ENCODE results near the gene GRIK3.

The GRIK3 gene

DNA sequence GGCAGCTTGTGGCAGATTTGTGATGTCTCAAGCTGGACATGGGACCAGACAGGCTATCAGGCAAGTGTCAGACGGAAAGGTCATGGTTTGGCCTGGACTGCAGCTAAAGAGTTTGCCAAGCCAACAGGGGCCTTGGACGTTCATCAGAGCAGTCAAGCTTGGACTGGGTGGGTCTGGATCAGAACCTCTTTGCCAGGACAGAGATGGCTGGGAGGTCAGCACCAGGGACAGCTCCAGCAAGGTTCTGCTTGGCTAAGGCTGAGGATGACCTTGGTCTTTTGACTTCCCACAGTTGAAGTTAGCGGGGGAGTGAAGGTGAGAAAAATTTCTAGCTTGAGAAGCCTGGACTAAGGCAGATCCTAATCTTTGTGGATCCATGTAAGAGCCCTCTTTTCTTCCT is 68.1 kb downstream of the GRIK3 start:
- H3K4me1 Mint-ChIP-seq (ENCODE audit: low read depth) = no peaks in the 10 kb centered on the region
- no peak overlapping the region for H3K27ac Mint-ChIP-seq
- H3K27me3 Mint-ChIP-seq (ENCODE audit: low read depth) = no peaks in the 10 kb centered on the region
- no peak overlapping the region for H3K4me3 Mint-ChIP-seq
- no peak for DNase-seq (ENCODE audit: low spot score)
- no peaks in the 10 kb centered on the region for H3K36me3 Mint-ChIP-seq (ENCODE audit: low read depth)
- H3K9me3 Mint-ChIP-seq = no peaks in the 10 kb centered on the region

DNA sequence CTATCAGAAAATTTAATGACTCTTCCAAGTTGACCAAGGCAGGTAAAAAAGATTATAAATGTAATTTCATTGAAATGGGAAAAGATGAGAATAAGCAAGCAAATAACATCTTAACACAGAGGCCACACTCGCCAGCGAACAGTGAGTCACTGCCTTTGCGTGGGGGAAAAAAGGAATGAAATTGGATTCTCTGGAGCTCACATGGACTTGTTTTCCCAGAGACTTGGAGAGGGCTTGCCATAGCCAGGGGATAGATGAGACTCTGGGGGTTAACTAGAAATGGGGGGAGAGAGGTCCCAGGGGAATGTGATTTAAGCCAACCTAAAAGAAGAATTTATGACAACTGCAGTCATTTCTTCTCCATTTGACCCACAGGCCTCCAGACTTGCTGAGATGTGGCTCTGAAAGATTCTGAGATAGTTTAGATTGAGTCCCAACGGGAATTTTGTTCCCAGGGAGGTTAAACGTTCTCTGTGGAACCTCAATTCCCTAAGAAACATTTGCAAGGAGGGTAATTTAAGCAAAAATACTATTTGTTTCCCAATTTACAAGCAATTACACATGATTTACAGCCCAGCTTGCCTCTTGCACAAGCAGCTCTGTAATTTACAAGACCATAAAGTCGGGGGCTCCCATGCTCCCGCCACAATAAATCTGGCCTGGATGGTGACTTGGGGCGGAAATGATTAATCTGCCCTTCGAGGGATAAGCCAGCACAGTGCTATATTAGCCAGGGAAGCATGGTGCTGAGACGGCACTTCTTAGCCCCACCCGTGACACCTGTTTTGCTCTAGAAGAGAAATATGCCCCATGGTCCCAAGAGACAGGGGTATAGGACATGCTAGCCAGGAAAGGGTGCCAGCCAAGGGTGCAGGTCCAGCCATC is 68.8 kb downstream of the GRIK3 start:
- no peak for DNase-seq (ENCODE audit: low spot score)
- H3K36me3 Mint-ChIP-seq (ENCODE audit: low read depth) = no peaks in the 10 kb centered on the region
- no peak overlapping the region for H3K27ac Mint-ChIP-seq
- no peaks in the 10 kb centered on the region for H3K27me3 Mint-ChIP-seq (ENCODE audit: low read depth)
- no peaks in the 10 kb centered on the region for H3K4me1 Mint-ChIP-seq (ENCODE audit: low read depth)
- no peaks in the 10 kb centered on the region for H3K9me3 Mint-ChIP-seq
- H3K4me3 Mint-ChIP-seq = no peak overlapping the region

DNA sequence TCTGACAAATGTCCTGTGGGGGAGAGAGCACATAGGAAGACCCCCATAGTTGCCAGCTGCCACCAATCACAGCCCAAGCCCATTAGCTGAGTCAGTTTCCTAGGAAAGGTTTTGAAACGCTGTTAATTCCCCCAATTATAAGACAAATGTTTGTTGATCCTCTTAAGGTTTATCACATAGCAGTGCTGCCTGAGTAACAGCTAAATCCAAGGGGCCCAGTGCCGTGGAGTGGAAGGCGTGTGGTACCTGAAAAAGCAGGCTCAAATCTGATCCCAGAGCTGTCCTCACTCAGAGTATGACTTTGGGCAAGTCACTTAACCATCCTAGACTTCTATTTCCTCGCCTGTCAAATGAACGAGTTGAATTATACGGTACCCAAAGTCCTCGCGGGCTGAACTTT is 69.5 kb downstream of the GRIK3 start:
- Mint-ChIP-seq H3K4me3 (no peak overlapping the region), H3K27me3 (ENCODE audit: low read depth) (no peaks in the 10 kb centered on the region), H3K4me1 (ENCODE audit: low read depth) (no peaks in the 10 kb centered on the region), H3K9me3 (no peaks in the 10 kb centered on the region), H3K27ac (no peak overlapping the region), H3K36me3 (ENCODE audit: low read depth) (no peaks in the 10 kb centered on the region)
- DNase-seq (ENCODE audit: low spot score) = no peak

DNA sequence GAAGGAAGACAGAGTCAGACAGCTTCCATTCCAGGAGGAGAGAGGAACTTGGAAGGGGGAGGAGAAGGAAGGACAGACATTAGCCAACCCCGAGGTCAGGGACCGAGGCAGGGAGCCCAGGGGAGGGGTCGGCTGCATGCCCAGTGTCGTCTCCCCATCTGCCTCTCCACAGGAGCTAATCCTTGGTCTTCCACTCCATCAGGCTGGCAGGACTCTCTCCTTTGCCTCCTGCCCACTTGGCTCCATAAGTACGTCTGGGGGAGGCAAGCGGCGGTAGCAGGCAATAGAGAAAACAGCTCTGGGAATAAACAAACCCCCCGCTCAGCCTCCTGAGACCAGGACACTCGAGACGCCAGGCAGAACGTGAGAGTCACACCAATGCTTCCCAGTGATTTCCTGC is 71.3 kb downstream of the GRIK3 start:
- Mint-ChIP-seq H3K9me3 (no peaks in the 10 kb centered on the region), H3K36me3 (ENCODE audit: low read depth) (no peaks in the 10 kb centered on the region), H3K27ac (no peak overlapping the region), H3K27me3 (ENCODE audit: low read depth) (no peaks in the 10 kb centered on the region), H3K4me3 (no peak overlapping the region), H3K4me1 (ENCODE audit: low read depth) (no peaks in the 10 kb centered on the region)
- DNase-seq (ENCODE audit: low spot score) = no peak

DNA sequence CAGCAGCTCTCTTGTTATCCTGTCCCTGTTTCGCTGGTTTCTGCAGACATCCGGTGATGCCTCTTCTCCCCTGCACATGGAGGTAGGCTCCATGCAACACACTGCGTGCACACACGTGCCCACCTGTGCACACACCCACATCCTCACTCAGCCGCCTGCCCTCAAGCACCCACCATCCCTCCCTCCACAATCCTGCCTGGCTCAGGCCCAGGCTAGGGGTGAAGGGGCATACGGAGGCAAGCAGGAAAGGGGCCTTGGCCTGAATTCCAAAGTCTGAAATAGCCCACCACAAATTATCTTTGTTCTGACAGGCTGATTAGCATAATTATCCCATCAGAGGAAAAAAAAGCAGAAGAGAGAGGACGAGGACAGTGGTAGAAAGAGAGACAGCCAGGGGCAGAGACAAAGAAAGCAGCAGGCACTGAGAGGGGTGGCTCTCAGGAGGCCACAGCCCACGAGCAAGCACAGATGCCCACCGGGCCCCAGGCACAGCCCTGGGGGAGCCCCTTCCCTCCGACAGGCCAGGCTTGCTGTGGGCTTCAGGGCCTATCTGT is 73.2 kb downstream of the GRIK3 start:
- Mint-ChIP-seq H3K27ac (no peak overlapping the region), H3K4me3 (no peak overlapping the region), H3K27me3 (ENCODE audit: low read depth) (no peaks in the 10 kb centered on the region), H3K4me1 (ENCODE audit: low read depth) (no peaks in the 10 kb centered on the region), H3K9me3 (no peaks in the 10 kb centered on the region), H3K36me3 (ENCODE audit: low read depth) (no peaks in the 10 kb centered on the region)
- DNase-seq (ENCODE audit: low spot score) = no peak

DNA sequence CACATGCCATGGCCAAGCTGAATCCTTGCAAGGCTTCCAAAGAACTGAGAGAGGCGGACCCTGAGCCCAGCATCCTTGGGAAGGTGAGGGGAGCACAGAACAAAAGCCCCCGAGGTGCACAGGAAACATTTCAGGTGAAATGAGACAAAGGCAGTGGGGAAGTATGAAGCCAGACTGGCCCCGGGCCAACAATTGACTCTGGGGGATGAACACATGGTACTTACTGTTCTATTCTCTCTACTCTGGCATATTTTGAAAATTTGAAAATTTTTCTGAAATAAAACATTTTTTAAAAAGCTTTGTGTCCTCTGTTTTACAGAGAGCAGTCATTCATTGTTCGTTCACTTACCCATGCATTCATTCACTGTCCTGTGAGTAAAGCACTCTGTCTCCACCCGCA is 77.7 kb downstream of the GRIK3 start:
- H3K4me3 Mint-ChIP-seq = no peak overlapping the region
- DNase-seq (ENCODE audit: low spot score) = no peak
- H3K27me3 Mint-ChIP-seq (ENCODE audit: low read depth) = no peaks in the 10 kb centered on the region
- H3K36me3 Mint-ChIP-seq (ENCODE audit: low read depth) = no peaks in the 10 kb centered on the region
- no peak overlapping the region for H3K27ac Mint-ChIP-seq
- H3K9me3 Mint-ChIP-seq = no peaks in the 10 kb centered on the region
- H3K4me1 Mint-ChIP-seq (ENCODE audit: low read depth) = no peaks in the 10 kb centered on the region

DNA sequence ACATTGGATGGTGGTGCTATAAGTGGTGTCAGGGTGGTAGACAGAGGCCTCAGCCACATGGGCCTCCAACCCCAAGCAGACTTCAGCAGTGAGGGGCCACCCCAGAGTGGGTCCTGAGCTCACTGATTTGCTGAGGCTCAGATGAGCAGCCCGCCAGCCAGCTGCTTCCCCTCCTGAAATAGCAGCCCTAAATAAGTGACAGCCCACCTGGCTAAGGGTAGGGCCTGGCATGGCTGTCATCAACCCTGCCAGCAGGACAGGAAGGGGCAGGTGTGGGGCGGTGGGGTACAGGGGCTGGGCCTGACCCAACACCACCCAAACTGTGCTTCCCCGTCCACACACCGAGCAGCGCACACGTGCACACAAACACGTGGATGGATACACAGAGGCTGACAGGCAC is 79.3 kb downstream of the GRIK3 start:
- no peak for DNase-seq (ENCODE audit: low spot score)
- no peaks in the 10 kb centered on the region for H3K4me1 Mint-ChIP-seq (ENCODE audit: low read depth)
- H3K9me3 Mint-ChIP-seq = no peaks in the 10 kb centered on the region
- H3K27ac Mint-ChIP-seq = no peak overlapping the region
- no peaks in the 10 kb centered on the region for H3K27me3 Mint-ChIP-seq (ENCODE audit: low read depth)
- H3K4me3 Mint-ChIP-seq = no peak overlapping the region
- no peaks in the 10 kb centered on the region for H3K36me3 Mint-ChIP-seq (ENCODE audit: low read depth)

DNA sequence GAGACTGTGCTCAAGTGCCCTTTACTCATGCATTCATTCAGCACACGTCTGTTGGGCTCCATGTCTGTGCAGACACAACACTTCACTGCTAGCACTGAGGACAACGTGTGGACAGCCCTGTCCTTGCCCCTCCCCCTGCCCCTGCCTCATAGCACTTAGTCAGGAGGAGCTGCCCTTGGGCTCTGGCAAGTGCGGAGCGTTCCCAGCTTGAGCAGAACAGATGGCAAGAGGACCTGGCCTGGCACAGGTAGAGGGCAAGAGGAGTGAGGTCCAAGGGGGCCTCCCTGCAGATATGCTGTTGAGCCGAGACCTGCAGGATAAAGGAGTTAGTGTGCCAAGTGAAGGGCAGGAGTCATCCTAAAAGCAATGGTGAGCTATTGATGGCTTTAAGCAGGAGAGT is 81.3 kb downstream of the GRIK3 start:
- Mint-ChIP-seq H3K9me3 (no peaks in the 10 kb centered on the region), H3K27me3 (ENCODE audit: low read depth) (no peaks in the 10 kb centered on the region), H3K4me3 (no peak overlapping the region), H3K36me3 (ENCODE audit: low read depth) (no peaks in the 10 kb centered on the region), H3K27ac (no peak overlapping the region), H3K4me1 (ENCODE audit: low read depth) (no peaks in the 10 kb centered on the region)
- no peak for DNase-seq (ENCODE audit: low spot score)

DNA sequence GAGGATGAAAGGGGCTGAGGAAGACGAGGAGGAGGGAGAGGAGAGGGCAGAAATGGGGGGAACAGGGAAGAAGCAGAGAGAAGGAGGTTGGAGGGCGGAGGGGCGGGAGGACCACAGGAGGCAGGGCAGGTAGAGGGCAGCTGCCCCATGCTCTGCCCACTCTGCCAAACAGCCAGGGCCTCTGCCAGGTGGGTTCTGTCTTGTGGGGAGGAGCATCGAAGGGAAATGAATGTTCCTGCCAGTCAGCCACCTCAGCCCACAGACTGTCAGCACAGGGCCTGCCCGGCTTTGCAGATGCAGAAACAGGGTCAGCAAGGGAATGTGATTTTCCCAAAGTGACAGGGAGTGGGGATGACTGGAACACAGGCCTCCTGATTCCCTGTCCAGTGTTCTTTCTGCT is 82.6 kb downstream of the GRIK3 start:
- Mint-ChIP-seq H3K36me3 (ENCODE audit: low read depth) (no peaks in the 10 kb centered on the region), H3K4me3 (no peak overlapping the region), H3K9me3 (no peaks in the 10 kb centered on the region), H3K27me3 (ENCODE audit: low read depth) (no peaks in the 10 kb centered on the region), H3K27ac (no peak overlapping the region), H3K4me1 (ENCODE audit: low read depth) (no peaks in the 10 kb centered on the region)
- no peak for DNase-seq (ENCODE audit: low spot score)

DNA sequence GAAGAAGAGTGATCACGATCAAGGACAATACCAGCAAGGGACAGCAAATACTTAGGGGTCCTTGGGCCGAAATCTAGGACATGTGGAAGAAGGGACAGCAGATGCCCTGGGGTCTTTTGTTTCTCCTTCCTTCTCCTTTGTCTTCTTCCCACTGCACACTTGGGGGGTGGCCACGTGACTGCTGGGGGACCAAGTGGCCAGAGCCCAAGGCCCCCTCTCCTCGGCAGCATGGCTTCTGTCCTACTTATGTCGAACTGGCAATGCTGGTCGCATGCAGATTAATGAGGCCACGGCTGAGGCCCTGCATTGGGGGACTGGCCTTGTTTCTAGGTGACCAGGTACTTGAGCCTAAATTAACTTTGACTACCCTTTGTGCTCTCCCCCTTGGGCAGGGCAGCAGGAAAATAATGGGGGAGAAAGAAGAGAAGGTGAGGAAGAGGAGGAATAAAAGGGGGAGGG is 83.0 kb downstream of the GRIK3 start:
- DNase-seq (ENCODE audit: low spot score) = no peak
- no peaks in the 10 kb centered on the region for H3K4me1 Mint-ChIP-seq (ENCODE audit: low read depth)
- H3K36me3 Mint-ChIP-seq (ENCODE audit: low read depth) = no peaks in the 10 kb centered on the region
- H3K27ac Mint-ChIP-seq = no peak overlapping the region
- H3K9me3 Mint-ChIP-seq = no peaks in the 10 kb centered on the region
- no peak overlapping the region for H3K4me3 Mint-ChIP-seq
- H3K27me3 Mint-ChIP-seq (ENCODE audit: low read depth) = no peaks in the 10 kb centered on the region

DNA sequence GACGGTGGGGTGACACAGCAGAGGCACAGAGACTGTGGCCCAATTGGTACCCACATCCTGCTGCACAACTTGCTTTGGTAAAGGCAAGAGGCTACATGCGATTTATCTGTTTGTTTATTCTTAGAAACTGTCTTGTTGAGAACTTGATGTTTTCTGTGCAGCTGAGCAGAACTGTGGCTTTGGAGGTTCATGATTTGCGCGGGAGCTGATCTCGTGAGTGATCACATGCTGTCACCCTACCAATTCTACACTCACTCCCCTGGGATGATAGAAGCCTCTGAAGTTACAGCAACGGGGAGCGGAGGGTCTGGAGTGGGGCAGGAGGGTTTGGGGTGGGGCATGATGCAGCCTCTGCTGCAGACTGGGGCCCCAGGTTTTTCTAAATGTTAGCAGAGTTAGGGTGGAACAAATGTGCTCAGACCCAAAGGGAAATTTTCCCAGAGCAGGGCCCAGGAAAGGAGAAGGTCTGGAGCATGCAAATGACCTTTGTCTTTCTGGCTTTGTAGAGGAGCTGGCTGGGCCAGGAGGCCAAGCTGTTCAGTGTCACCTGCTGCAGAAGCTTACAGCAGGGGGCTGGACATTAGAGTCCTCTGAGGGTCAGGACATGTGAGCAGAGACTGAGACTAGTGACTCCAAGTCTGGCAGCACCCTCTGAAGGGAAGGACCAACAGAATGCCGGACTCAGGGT is 83.6 kb downstream of the GRIK3 start:
- Mint-ChIP-seq H3K9me3 (no peaks in the 10 kb centered on the region), H3K36me3 (ENCODE audit: low read depth) (no peaks in the 10 kb centered on the region), H3K4me3 (no peak overlapping the region), H3K4me1 (ENCODE audit: low read depth) (no peaks in the 10 kb centered on the region), H3K27me3 (ENCODE audit: low read depth) (no peaks in the 10 kb centered on the region), H3K27ac (no peak overlapping the region)
- no peak for DNase-seq (ENCODE audit: low spot score)

DNA sequence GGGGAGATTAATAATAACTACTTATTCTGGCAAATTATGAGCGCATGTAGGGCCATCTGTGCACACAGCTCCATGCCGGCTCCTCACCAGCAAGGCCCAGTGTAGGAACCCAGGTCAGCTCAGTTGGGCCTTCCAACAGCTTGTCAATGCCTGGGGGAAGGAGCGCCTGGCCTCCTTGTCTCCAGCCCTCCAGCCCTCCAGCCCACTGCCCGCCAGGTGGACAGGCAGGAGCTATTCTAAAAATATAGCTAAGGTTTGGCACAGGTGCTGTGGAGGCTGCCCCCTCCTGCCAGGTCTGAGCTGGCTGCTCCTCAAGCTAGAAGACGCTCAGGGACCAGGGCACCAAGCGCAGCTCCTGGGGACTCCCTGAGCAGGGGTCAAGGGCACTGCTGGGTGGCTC is 85.7 kb downstream of the GRIK3 start:
- no peaks in the 10 kb centered on the region for H3K36me3 Mint-ChIP-seq (ENCODE audit: low read depth)
- H3K9me3 Mint-ChIP-seq = no peaks in the 10 kb centered on the region
- no peaks in the 10 kb centered on the region for H3K27me3 Mint-ChIP-seq (ENCODE audit: low read depth)
- DNase-seq (ENCODE audit: low spot score) = no peak
- H3K27ac Mint-ChIP-seq = no peak overlapping the region
- no peaks in the 10 kb centered on the region for H3K4me1 Mint-ChIP-seq (ENCODE audit: low read depth)
- no peak overlapping the region for H3K4me3 Mint-ChIP-seq

DNA sequence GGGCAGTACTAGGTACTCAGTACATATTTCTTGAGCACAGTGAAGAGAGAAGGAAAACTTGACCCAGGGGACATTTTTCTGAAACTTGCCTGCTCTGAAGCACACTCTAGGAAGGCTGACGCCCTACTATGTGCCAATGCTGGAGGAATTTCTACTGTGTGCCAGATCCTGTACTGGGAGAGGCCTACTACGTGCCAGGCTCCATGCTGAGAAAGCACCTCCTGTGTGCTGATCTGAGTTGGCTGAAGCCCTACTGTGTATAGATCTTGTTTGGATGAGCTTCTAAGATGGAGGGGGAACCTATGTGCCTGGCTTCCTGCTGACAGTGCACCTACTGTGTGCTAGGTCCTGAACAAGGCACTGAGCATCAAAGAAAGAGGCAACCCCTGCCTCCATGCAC is 86.2 kb downstream of the GRIK3 start:
- H3K9me3 Mint-ChIP-seq = no peaks in the 10 kb centered on the region
- H3K27ac Mint-ChIP-seq = no peak overlapping the region
- H3K36me3 Mint-ChIP-seq (ENCODE audit: low read depth) = no peaks in the 10 kb centered on the region
- no peaks in the 10 kb centered on the region for H3K27me3 Mint-ChIP-seq (ENCODE audit: low read depth)
- no peak for DNase-seq (ENCODE audit: low spot score)
- H3K4me1 Mint-ChIP-seq (ENCODE audit: low read depth) = no peaks in the 10 kb centered on the region
- H3K4me3 Mint-ChIP-seq = no peak overlapping the region

DNA sequence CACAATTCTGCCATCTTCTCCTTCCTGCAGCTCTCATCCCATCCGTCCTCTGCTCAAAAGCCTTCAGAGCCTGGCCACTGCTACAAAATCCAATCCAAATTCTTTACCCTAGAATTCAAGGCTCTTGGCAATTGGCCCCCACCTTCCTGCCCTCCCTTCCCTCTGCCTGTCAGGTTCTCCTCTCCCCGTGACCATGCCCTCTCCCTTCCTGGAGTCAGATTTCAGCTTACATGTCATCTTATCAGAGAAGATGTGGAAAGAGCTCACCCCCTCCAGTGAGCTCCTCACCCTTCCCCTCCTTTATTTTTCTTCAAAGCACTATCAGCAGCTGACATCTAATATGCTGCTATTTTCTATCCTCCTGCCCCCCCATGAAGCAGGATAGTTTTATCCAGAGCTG is 86.9 kb downstream of the GRIK3 start:
- H3K27me3 Mint-ChIP-seq (ENCODE audit: low read depth) = no peaks in the 10 kb centered on the region
- H3K9me3 Mint-ChIP-seq = no peaks in the 10 kb centered on the region
- H3K4me1 Mint-ChIP-seq (ENCODE audit: low read depth) = no peaks in the 10 kb centered on the region
- no peaks in the 10 kb centered on the region for H3K36me3 Mint-ChIP-seq (ENCODE audit: low read depth)
- no peak overlapping the region for H3K27ac Mint-ChIP-seq
- H3K4me3 Mint-ChIP-seq = no peak overlapping the region
- DNase-seq (ENCODE audit: low spot score) = no peak
